Measurements from ENCODE around the gene DLGAP1.
A peak's percentile ranks its signal among the peaks of the same experiment; 100 is the strongest.
"Not testable (repeated sequence)": the region's sequence is repeated elsewhere in the genome, so short reads cannot be mapped to it uniquely, and the experiment has no call there.

DLGAP1 gene

GRCh38 chr18:3610813-3611212 is 844.3 kb downstream of the DLGAP1 start:
- DNase-seq: no peak

GRCh38 chr18:3610188-3610708 is 844.9 kb downstream of the DLGAP1 start:
- DNase-seq: no peak

GRCh38 chr18:3608488-3608887 is 846.6 kb downstream of the DLGAP1 start:
- DNase-seq: no peak

- not testable (repeated sequence) for DNase-seq
These were observed 847.0 kb downstream of the DLGAP1 start for GRCh38 chr18:3608099-3608453.

- DNase-seq: no peak
These were observed 847.6 kb downstream of the DLGAP1 start for GRCh38 chr18:3607309-3608098.

- not testable (repeated sequence) for DNase-seq
These were observed 848.2 kb downstream of the DLGAP1 start for GRCh38 chr18:3606863-3607262.

GRCh38 chr18:3605954-3606443 is 849.1 kb downstream of the DLGAP1 start:
- DNase-seq: peak; percentile 78

- no peak for DNase-seq
These were observed 849.6 kb downstream of the DLGAP1 start for GRCh38 chr18:3605486-3605952.

GRCh38 chr18:3604498-3605408 is 850.4 kb downstream of the DLGAP1 start:
- DNase-seq: peak; percentile 69

GRCh38 chr18:3604235-3604497 is 850.9 kb downstream of the DLGAP1 start:
- no peak for DNase-seq

GRCh38 chr18:3603421-3604234 is 851.5 kb downstream of the DLGAP1 start:
- DNase-seq: peak; percentile 68

- DNase-seq: not testable (repeated sequence)
These were observed 853.9 kb downstream of the DLGAP1 start for GRCh38 chr18:3601106-3601755.

GRCh38 chr18:3599861-3600260 is 855.2 kb downstream of the DLGAP1 start:
- no peak for DNase-seq

GRCh38 chr18:3599195-3599594 is 855.9 kb downstream of the DLGAP1 start:
- DNase-seq: peak; percentile 36

- peak; percentile 37 for DNase-seq
These were observed 856.5 kb downstream of the DLGAP1 start for GRCh38 chr18:3598581-3598980.

GRCh38 chr18:3597409-3598357 is 857.4 kb downstream of the DLGAP1 start:
- peak; percentile 41 for DNase-seq

- DNase-seq: peak; percentile 85
These were observed 858.3 kb downstream of the DLGAP1 start for GRCh38 chr18:3596637-3597384.

GRCh38 chr18:3596324-3596636 is 858.8 kb downstream of the DLGAP1 start:
- no peak for DNase-seq

- peak; percentile 68 for DNase-seq
These were observed 859.5 kb downstream of the DLGAP1 start for GRCh38 chr18:3595369-3596273.

Measured in activated effector memory CD4-positive, alpha-beta T cell treated with anti-CD3 and anti-CD28 coated beads, Interleukin-2, amount 50 U/mL, for 16 hours (primary cell).